ENCODE measurements around the gene NOSTRIN.

The NOSTRIN gene

GRCh38 chr2:168798888-168799410, 3.5 kb upstream of the NOSTRIN start (continued):
- TF ChIP-seq ZNF354C (tag by site-specific recombination; IDR thresholded peaks at IDR 0.05; ENCODE audit: borderline replicate concordance, low read depth), result no peak
- no peak for TF ChIP-seq ZNF223 (tag by site-specific recombination; IDR thresholded peaks at IDR 0.05)
- no peak for TF ChIP-seq ZNF133 (tag by site-specific recombination; IDR thresholded peaks at IDR 0.05)
- TF ChIP-seq ZNF768 (tag by site-specific recombination; IDR thresholded peaks at IDR 0.05), result no peak
- no peak for TF ChIP-seq ZNF19 (tag by site-specific recombination; IDR thresholded peaks at IDR 0.05; ENCODE audit: low read depth)
- TF ChIP-seq ZNF37A (tag by site-specific recombination; IDR thresholded peaks at IDR 0.05), result no peak

GRCh38 chr2:168801471-168801870, 966 bp upstream of the NOSTRIN start:
- ChIA-PET CTCF (interaction anchor here (0.6 kb wide), 1 partner anchor 15 kb away, joined by 3 read pairs; no protein-coding TSS in a partner anchor), POLR2A (no interaction called here)
- no peak overlapping the region for H3K27ac ChIP-seq (ENCODE audit: extremely low read depth, low read depth, low read length)
- TF ChIP-seq ZNF624 (tag by site-specific recombination; IDR thresholded peaks at IDR 0.05), result no peak
- no peak for TF ChIP-seq ZNF169 (tag by site-specific recombination; IDR thresholded peaks at IDR 0.05)
- TF ChIP-seq ZNF596 (tag by site-specific recombination; IDR thresholded peaks at IDR 0.05), result no peak
- no peak for TF ChIP-seq ZNF48 (tag by site-specific recombination; IDR thresholded peaks at IDR 0.05)
- no peak for TF ChIP-seq PRDM6 (tag by site-specific recombination; IDR thresholded peaks at IDR 0.05)
- no peak for TF ChIP-seq FEZF1 (tag by site-specific recombination; IDR thresholded peaks at IDR 0.05)
- no peak for TF ChIP-seq ZNF362 (tag by site-specific recombination; IDR thresholded peaks at IDR 0.05)
- no peak for TF ChIP-seq ZBTB44 (tag by site-specific recombination; IDR thresholded peaks at IDR 0.05)
- TF ChIP-seq ZBTB21 (tag by site-specific recombination; IDR thresholded peaks at IDR 0.05), result no peak
- TF ChIP-seq OVOL3 (tag by site-specific recombination; IDR thresholded peaks at IDR 0.05), result no peak
- TF ChIP-seq ZNF677 (tag by site-specific recombination; IDR thresholded peaks at IDR 0.05), result no peak
- TF ChIP-seq HOXD13 (CRISPR knock-in tag; IDR thresholded peaks at IDR 0.05; ENCODE audit: borderline replicate concordance), result no peak
- no peak for TF ChIP-seq MZF1 (tag by site-specific recombination; IDR thresholded peaks at IDR 0.05; ENCODE audit: borderline replicate concordance)
- TF ChIP-seq YY1 (tag by site-specific recombination; IDR thresholded peaks at IDR 0.05), result no peak
- no peaks in the 10 kb centered on the region for H3K36me3 ChIP-seq (ENCODE audit: control insufficient read depth in 2 of 2, insufficient read depth in 1 of 2, low read length in 2 of 2)
- peaks cover 3% of the 10 kb centered on the region; the same call in 1 of the 2 replicates for H3K4me1 ChIP-seq (ENCODE audit: control insufficient read depth, insufficient read depth, low read length)
- H3K4me3 ChIP-seq (ENCODE audit: low read depth, low read length), result no peak overlapping the region
- no peaks in the 10 kb centered on the region for H3K9me3 ChIP-seq (ENCODE audit: control insufficient read depth, insufficient read depth, low read depth, low read length)

All from HEK293 (cell line).